NCI-H345 treated with DMSO at 0.1 percent for 48 hours (cell line): Measurements from ENCODE around the gene TPCN1.

Source experiments
- DNase-seq: peaks from one replicate; lab custom pipeline; 2025; ENCODE audit not compliant: unreplicated experiment; lab: John Stamatoyannopoulos, UW

TPCN1 gene

DNA sequence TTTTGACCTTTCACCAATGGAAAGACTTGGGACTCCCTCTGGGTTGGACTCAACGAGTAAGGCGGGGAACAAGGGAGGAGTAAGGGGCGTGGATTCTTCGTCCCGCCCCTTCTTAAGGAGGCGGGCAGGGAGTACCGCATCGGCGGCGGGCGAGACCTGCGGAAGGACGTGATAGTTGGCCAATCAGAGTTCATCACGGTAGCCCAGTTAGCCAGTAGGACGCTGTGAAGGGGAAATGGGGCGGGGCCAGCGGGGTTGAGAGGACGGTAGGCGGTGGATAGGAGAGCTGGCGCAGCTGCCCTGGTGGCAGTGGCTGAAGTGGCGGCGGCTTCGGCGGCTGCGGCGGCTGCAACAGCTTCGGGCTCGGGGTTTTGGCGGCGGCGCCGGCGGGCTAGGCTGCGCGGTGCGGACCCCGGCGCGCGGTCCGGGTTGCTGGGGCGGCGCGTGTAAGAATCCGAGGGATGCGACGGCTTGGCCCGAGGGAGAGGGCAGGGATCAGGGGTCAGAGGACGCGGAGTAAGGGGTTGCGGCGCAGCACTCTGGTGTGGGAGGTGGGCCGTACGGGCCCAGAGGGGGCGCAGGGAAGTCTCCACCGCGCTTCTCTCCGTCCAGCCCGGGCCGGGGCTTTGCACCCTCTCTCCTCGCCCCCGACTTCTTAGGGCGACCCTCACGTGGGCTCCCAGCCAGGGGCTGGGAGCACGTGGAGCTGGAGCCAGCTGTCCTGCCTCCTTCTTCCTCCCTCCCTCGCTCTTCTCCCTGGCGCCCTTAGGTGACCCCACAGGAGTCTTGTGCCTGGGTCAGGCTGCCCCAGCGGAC is at the start of gene TPCN1:
TPCN1 (plus strand) TSS at position 284 of the 816 bp plus-strand sequence. CDS start 5,389 bp downstream, outside the sequence.
- DNase-seq = peak; percentile 99

DNA sequence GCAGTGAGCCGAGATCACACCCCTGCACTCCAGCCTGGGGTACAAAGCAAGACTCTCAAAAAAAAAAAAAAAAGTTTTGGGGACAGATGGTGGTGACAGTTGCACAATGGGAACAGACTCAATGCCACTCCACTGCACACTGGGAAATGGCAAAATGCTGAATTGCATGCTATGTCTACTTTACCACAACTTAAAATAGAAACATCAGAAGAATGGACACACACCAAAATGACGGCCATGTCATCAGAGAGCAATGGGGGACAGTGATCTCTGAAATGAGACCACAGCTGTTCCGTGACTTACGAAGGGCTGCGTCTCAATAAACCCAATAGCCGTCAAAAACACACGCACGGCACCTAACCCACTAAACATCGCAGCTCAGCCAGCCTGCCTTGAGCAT is 49.7 kb upstream of the TPCN1 start:
- no peak for DNase-seq

DNA sequence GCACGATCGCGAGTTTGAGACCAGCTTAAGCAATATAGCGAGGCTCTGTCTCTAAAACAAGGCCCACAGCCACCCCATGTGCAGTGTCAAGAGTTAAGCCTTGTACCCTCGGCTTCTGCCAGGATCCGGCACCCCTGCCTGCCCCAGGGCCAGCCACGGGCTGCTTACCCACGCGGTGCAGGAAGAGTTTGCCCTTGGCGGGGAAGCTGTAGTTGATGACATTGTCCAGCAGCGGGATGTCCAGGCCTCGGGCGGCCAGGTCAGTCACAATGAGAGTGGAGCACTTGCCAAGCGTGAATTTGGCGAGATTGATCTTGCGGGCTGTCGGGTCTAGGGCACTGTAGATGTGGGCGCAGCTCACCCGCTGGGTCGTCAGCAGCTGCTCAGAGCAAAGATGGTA is 49.1 kb upstream of the TPCN1 start:
- DNase-seq = no peak

DNA sequence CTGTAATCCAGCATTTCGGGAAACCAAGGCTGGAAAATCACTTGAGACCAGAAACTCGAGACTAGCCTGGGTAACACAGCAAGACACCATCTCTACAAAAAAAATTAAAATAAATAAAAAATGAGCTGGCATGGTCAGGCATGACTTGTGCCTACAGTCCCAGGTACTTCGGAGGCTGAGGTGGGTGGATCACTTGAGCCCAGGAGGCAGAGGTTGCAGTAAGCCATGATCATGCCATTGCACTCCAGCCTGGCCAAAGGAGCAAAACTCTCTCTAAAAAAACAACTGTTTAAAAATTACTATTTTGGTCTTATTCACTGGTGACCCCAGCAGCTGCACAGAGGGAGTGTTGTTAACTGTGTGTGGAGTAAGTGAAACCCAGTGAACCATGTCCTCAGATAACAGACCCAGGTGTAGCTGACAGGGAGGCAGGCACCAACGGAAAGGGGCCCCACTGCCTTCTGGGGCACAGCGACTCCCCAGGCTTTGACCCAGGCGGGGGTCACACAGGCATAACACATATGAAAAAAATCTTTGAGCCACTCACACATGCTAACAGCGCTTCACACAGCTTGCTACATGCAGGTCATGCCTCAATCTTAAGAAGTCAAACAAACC is 48.1 kb upstream of the TPCN1 start:
- no peak for DNase-seq

DNA sequence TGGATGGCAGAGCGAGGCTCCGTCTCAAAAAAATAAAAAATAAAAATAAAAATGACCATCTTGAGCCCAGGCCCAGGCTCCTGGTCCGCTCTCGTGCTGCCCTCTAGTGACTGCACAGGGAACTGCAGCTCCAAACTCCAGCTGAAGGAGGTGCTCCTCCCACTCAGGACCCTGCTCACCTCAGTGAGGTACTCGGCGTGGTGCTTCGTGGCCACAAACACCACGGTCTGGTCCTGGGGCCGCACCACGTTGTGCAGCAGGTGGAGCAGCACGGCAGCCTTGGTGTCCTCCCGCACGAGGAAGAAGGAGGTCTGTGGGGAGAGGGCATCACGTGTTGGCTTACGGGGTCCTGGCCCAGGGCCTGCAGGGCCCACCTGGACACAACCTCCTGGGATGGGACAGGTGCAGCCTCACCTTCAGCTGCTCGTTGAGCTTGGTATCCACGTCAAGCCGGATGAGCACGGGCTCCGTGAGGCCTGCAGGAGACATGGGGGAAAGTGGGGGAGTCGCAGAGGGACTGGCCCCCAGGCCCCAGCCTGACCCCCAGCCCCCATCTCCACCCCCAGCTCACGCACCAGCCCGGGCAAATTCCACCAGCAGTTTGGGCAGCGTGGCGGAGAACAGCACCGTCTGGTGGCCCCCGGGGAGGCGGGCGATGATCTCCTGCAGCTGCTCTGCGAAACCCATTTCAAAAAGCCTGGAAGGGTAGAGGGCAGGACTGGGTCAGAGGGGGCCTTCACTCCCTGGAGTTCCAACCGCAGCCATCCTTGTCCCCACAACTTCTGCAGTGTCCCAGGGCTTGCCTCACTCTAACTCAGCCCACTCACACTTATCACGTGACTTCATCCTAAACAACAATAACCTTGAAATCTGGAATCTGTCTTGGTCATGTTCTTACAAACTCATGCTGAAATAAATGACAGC is 46.5 kb upstream of the TPCN1 start:
- DNase-seq = no peak

DNA sequence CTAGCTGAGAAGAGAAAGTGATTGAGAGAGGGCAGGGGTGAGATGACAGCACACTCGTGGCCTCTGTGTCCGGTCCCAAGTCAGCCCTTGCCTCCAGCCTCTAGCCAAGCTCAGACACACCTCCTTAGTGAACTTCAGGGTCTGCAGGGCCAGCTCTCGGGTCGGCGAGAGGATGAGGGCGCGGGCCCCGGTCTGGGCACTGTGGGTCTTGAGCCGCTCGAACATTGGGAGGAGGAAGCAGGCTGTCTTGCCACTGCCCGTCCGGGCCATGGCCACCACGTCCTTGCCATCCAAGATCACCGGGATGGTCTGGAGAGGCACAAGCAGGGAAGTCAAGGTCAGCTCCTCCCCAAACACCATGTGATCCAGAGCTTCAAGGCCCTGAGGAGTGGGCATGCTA is 42.2 kb upstream of the TPCN1 start:
- no peak for DNase-seq

DNA sequence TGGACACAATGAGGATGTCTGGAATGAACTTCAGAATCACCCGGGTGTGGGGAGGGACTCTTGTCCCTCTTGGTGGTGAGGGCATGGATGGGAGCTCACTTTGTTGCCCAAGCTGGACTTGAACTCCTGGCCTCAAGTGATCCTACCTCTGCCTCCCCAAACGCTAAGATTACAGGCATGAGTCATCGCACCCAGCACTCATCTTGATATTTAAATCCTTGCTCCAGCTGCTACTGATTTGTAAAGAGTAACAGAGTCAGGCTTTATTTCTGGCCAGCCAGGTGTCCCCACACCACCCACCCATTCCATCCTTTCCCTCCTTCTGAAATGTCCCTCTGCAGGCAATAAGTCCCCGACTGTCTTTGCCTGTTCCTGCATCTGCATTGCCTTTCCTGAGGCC is 40.9 kb upstream of the TPCN1 start:
- DNase-seq = no peak

DNA sequence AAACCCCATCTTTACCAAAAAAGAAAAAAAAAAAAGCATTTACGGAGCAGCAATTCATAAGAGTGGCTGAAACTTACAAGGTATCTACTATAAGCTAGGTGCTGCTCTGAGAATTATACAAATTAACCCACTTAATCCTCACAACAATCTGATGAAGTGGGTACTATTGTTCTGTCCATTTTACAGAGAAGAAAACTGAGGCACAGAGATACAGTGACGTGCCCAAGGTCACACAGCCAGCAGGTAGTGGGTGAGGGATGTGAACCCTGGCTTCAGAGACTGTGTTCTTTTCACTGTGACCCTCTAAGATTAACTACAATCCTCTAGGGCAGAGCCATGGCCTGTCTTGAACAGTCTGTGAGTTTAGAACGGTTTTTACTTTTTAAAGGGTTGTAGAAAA is 39.3 kb upstream of the TPCN1 start:
- DNase-seq = no peak

DNA sequence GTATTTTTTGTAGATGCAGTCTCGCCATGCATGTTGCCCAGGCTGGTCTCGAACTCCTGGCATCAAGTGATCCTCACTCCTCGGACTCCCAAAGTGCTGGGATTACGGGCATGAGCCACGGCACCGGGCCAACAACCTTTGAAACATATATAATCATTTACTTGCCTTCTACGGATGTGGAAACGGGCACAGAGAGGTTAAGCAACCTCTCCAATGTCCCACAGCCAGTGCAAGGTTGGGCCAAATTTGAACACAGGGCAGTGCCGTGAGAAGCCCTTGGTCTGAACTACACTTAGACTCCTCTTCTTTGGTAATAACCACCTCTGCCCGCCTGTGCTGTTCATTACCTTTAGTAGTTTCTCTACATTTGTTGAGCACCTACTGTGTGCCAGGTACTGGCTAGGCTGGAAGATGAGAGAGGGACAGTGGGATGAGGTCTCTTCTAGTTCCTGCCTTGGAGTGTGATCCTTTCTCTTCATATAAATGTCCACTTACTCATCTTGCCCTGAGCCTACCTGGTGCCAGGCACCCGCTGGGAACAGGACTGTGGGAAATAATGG is 38.2 kb upstream of the TPCN1 start:
- DNase-seq = no peak

DNA sequence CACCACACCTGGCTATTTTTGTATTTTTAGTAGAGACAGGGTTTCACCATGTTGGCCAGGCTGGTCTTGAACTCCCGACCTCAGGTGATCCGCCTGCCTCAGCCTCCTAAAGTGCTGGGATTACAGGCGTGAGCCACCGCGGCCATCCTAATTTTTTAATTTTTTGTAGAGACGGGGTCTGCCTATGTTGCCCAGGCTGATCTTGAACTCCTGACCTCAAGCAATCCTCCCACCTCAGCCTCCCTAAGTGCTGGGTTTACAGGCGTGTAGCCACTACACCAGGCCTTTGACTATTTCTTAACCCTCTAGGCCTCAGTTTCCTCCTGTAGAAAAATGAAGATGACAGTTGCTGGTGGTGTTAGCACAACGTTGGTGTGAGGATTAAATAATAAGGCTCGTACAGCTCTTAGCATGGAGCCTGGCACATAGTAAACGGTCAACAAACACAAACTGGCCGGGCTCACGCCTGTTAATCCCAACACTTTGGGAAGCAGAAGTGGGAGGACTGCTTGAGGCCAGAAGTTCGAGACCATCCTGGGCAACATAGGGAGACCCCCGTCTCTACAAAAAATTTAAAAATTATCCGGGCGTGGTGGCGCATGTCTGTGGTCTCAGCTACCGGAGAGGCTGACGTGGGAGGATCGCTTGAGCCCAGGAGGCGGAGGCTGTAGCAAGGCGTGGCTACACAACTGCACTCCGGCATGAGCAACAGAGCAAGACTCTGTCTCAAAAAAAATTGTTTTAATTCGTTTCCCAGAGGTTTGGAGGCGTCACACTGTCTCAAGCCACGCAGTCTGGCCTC is 37.0 kb upstream of the TPCN1 start:
- DNase-seq = no peak

DNA sequence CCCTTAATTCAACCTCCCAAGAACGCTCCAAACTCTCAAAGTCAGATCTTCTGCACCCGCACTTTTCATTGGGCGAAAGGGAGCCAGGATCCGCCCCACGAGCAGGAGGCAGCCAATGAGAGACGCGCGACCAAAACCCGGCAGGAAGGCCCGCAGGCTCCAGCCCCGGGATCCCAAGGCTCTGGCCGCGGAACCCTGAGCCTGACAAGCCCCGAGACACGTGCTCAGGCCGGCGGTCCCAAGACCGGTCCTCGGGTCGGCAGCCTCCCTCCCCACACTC is 36.4 kb upstream of the TPCN1 start:
- peak; percentile 58 for DNase-seq

DNA sequence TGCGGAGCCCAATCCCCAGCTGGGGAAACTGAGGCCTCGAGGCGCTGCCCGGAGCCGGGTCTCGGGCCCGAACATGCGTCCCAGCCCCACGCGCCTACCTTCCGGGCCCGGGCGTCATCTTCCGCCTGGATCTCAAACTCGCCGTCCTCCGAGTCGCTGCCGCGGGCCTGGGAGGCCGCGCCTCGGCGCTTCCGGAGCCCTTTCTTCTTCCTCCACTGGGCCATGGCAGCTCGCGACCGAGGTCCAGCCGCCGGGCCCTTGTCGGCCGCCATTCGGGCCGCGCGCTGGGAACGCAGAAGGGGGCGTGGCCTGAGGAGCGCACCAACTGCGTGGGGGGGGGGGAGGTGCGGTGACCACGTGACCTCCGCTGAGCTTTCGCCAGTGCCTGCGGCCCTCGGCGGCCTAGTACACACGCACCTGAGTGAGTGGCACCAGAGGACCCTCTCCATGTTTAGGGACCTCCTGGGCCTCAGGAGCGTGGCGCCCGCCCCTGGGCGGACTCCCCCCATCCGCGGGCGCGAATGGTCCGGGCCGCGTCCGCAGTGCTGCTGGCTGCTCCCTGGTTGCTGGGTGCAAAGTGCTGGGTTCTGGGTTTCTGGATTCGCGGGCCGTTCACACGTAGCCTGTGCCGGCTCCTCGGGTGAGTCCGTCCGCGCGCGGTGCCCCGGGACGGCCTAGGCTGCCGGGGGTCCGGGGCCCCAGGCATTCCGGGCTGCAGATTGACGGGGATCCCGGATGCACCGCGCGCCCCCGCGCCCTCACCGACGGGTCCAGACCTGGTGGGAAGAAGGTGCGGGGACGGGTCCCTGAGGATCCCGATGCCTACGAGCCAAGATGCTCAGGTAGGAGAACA is 35.9 kb upstream of the TPCN1 start, which contains the start of the genes DDX54 and RITA1:
DDX54 (minus strand) TSS at position 299 of the 853 bp plus-strand sequence; CDS start at position 272, 27 bp downstream.
RITA1 (plus strand) TSS at position 542 of the 853 bp plus-strand sequence. CDS start 1,026 bp downstream, outside the sequence.
- peak; percentile 64 for DNase-seq

DNA sequence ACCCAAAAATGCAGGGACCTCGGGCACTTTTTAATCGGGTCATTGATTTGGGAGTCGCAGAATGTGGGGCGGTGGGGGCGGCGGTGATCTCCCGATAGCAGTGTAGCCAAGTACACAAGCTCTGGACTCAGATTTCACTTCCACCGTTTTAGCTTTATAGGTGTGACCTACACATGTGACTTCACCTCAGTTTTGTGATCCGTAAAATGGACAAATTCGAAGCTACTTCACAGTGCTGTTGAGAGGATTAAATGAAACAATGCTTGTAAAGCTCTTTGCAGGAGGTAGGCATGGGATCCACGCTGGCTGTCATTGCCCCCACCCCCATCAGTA is 35.3 kb upstream of the TPCN1 start:
- DNase-seq = no peak

DNA sequence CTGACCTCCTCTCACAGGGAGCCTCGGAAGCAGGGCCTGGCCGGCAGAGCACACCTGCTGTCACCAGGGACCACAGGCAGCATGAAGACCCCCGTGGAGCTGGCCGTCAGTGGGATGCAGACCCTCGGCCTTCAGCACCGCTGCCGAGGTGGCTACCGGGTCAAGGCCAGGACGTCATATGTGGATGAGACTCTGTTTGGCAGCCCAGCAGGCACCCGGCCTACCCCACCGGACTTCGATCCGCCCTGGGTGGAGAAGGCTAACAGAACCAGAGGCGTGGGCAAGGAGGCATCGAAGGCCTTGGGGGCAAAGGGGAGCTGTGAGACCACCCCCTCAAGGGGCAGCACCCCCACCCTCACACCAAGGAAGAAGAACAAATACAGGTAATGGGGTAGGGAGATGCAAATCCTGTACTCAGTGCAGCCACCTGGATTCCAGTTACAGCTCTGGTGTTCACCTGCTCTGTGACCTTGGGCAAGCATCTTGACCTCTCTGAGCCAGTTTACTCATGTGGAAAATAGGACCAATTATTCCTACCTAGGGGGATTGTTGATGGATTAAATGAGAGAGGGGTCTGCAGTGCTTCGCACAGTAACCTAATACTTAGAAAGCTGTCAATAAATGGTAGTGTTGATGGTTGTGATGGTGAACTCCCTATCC is 34.5 kb upstream of the TPCN1 start:
- DNase-seq = no peak

DNA sequence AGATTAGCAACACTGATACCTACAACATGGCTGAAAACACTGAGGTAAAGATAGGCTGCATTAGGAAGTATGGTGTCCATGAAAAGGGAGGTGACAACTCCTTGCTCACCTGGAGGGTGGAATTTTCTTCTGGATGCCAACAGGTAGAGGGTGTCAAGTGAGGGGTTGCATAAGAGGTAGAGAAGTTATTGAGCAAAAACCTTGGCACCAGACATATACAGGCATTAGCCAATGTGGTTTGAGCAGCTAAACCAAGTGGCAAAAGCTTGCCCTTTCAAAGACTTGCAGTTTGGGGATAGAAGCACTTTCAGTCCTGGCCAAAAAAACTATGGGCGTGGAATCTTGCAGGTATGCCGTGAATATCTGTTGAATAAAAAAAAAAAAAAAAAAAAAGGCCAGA is 31.9 kb upstream of the TPCN1 start:
- no peak for DNase-seq

DNA sequence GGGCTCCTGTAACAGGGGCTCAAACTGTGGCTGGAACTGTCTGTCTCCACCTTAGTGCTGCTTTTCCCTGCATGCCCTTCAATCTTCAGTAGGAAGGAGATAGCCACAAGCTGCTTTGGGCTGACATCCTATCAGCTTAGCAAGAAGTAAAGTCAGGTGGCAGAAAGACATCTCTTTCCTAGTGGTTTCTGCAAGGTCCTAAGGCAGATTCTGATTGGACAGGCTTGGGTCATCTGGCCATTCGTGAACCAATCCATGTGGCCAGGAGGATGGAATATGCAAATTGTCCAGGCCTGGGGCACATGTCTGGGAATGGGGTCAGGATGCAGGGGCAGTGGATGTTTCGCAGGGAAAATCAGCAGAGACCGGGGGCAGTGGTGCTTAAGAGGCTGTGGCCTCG is 30.5 kb upstream of the TPCN1 start:
- DNase-seq = no peak

DNA sequence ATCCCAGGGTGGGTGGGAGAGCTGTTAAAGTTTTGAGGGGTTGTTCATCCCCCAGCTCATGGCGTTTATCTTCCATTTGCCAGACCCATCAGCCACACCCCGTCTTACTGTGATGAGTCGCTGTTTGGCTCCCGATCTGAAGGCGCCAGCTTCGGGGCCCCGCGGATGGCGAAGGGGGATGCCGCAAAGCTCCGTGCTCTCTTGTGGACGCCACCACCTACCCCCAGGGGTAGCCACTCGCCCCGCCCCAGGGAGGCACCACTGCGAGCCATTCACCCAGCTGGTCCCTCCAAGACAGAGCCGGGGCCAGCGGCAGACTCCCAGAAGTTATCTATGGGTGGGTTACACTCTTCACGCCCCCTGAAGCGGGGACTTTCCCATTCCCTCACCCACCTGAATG is 30.0 kb upstream of the TPCN1 start:
- no peak for DNase-seq

DNA sequence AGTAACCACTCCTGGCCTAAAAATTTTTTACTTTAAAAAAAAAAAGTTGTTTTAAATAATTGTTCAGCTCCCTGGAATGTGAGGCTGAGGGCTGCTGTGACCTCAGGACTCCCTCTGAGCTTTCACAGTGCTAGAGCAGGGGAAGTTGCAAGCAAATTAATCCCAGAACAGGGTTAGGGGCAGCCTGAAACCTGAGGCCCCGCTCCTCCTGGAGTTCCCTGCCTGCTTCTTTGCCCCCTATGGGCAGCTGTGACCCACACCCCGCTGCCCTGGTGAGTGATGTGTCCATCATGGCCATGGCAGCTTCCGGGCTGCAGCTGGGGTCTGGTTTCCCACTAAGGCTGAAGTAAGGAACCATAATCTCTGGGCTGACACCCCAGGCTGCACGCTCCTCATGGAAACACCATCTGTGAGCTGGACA is 26.3 kb upstream of the TPCN1 start:
- no peak for DNase-seq

DNA sequence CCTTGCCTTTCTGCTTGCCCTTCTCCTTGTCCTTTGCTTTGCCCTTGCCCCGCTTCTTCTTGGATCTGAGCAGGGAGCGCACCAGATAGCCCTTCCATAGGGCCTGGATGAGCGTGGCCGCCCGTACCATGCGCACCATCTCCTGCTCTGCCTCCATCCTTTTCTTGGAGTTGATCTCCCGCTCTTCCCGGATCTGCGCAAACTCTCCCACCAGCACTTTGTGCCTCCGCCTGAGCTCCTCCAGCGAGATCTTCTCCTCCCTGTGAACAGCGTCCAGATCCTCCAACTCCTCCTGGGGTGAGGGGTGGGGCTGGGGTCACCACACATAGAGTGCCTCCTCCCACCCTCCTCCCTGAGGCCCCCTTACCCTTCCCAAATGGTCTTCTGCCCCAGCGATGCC is 25.7 kb upstream of the TPCN1 start:
- DNase-seq = no peak
